Testis (tissue), 3 donors: Measurements from ENCODE around the gene EPM2A. TPM values are rescaled to one million over a fixed set of nuclear protein-coding genes. Genes with fewer than 3 reads are reported as not detected.

Experiments
- DNase-seq: peaks from one replicate; pipeline ENCODE4 v3.0.0-alpha.2; 2019
- H3K27ac ChIP-seq, 2 donors: fragments of 200-600 bp; sonication (generic); one replicate each; pipeline ENCODE4 v1.5.1; 2019
- H3K27me3 ChIP-seq: fragments of 200-600 bp; sonication (generic); one replicate; pipeline ENCODE4 v1.5.1; 2019
- H3K36me3 ChIP-seq: fragments of 200-600 bp; sonication (generic); one replicate; pipeline ENCODE4 v1.5.1; 2017; ENCODE audit warnings: low read depth; ENCODE audit errors: missing control alignments
- H3K4me1 ChIP-seq: fragments of 200-600 bp; sonication (generic); one replicate; pipeline ENCODE4 v1.5.1; 2019
- H3K4me3 ChIP-seq, 2 donors: fragments of 200-600 bp; sonication (generic); one replicate each; pipeline ENCODE4 v1.5.1; 2017 to 2019
- H3K9me3 ChIP-seq: fragments of 200-600 bp; sonication (generic); one replicate; pipeline ENCODE4 v1.5.1; 2017
- POLR2A ChIP-seq: fragments of 450-650 bp; IDR thresholded peaks from one replicate; pipeline ENCODE4 v1.6.1; 2017; ENCODE audit warnings: antibody characterized with exemption, mild to moderate bottlenecking, moderate library complexity
- WGBS, 2 donors: methylation state at CpG; one replicate each; pipeline ENCODE4 v1.1.5; 2018; 5-methylcytosine and 5-hydroxymethylcytosine counted together
- intact Hi-C: fragments of 100-400 bp; cut with DNase I; formaldehyde crosslinking; loops from one replicate; pipeline ENCODE4 v1.15.1; 2023; ENCODE audit warnings: low total_unique reads
- polyA plus RNA-seq: library from polyadenylated mRNA; stranded (reverse); fragments of 350-450 nt; fragmentation: Illumina TruSeq; extraction: RNeasy Lipid Tissue Mini Kit (QIAGEN cat#74804); gene quantifications from one replicate; pipeline ENCODE4 v1.2.3, GENCODE V29; 2014; ENCODE audit warnings: low read depth, low replicate concordance; ENCODE audit not compliant: insufficient read depth
- small RNA-seq, 2 donors: library from RNA; depleted of rRNA; stranded (forward); fragments of <200 nt; gene quantifications; one replicate each; pipeline ENCODE3, GENCODE V24; 2016
- total RNA-seq, 2 donors: library from RNA; depleted of rRNA; stranded (reverse); fragments of >200 nt; gene quantifications; one replicate each; pipeline ENCODE4 v1.2.3, GENCODE V29; 2016
- TF ChIP-seq, protein P1 (sequence below), 3 experiments: fragments of 450-650 bp in 2 of 3; fragments of 200-600 bp in 1 of 3; sonication (generic) in 1 of 3; IDR thresholded peaks; one replicate each; pipeline ENCODE4 v1.5.1; 2016 to 2019; ENCODE audit warnings: antibody characterized with exemption in 3 of 3, mild to moderate bottlenecking in 2 of 3, moderate library complexity in 1 of 3

Gene EPM2A
- total and polyA plus RNA-seq, 3 donors from 2014 or later, result 20.8 to 29.2 (median 25.4) TPM

DNA sequence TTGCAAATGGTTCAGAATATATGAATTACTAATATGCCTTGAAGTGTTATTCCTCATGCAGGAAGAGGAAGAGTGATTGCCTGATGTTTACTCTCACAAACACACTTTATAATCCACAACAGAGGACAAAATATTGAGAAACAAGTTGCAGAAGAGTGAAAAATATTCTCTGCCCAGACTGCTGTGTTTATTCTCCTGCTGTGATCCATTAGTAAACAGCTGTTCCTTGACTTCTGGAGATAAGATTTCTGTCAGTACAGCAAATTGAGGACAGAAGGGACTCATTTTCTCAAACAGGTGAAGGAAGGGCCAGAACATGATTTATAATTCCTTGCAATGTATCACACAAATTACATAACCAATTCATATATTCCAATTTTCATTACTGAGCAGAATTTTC lies 148.0 kb downstream of the EPM2A start:
- DNase-seq, result no peak
- Histone ChIP-seq H3K36me3 (no peaks in the 10 kb centered on the region), H3K27ac (no peak overlapping the region), H3K4me3 (no peak overlapping the region), H3K4me1 (no peaks in the 10 kb centered on the region), H3K9me3 (no peaks in the 10 kb centered on the region), H3K27me3 (no peaks in the 10 kb centered on the region)
- intact Hi-C loops, result no loop called here
- TF ChIP-seq, protein P1, sequence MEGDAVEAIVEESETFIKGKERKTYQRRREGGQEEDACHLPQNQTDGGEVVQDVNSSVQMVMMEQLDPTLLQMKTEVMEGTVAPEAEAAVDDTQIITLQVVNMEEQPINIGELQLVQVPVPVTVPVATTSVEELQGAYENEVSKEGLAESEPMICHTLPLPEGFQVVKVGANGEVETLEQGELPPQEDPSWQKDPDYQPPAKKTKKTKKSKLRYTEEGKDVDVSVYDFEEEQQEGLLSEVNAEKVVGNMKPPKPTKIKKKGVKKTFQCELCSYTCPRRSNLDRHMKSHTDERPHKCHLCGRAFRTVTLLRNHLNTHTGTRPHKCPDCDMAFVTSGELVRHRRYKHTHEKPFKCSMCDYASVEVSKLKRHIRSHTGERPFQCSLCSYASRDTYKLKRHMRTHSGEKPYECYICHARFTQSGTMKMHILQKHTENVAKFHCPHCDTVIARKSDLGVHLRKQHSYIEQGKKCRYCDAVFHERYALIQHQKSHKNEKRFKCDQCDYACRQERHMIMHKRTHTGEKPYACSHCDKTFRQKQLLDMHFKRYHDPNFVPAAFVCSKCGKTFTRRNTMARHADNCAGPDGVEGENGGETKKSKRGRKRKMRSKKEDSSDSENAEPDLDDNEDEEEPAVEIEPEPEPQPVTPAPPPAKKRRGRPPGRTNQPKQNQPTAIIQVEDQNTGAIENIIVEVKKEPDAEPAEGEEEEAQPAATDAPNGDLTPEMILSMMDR (IDR thresholded peaks at IDR 0.05), result no peak
- no peak for TF ChIP-seq POLR2A

DNA sequence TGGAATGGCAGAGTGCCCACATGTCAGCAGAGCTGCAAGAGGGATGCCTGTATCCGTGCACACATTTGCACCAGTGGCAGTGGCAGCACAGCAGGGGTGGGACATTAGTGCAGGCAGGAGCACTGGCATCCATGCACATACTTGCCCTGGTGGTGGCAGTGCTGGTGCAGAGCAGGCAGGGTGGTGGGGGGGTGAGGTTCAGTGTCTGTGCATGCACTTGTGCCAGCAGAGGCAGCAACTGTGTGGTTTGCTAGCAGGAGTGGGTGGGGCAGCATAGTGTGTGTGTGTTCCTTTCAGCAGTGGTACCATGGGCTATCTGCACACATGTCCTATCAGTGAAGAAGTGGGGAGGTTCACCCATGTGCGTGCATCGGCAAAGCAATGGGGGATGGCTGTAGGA lies 151.6 kb downstream of the EPM2A start:
- no peaks in the 10 kb centered on the region for H3K27me3 ChIP-seq
- H3K36me3 ChIP-seq, result no peaks in the 10 kb centered on the region
- no peak overlapping the region for H3K4me3 ChIP-seq
- DNase-seq, result no peak
- H3K4me1 ChIP-seq, result no peaks in the 10 kb centered on the region
- WGBS, 2 donors, result 46 to 97% methylated on average over 3 of the region's 3 CpGs
- H3K27ac ChIP-seq, result no peak overlapping the region
- no peaks in the 10 kb centered on the region for H3K9me3 ChIP-seq
- intact Hi-C loops, result no loop called here
- no peak for TF ChIP-seq POLR2A
- TF ChIP-seq, protein P1 (IDR thresholded peaks at IDR 0.05), result no peak

Small RNAs within 50 kb of the gene (small RNA-seq; reads per million reads assigned to genes)
- gene AL023806.2, result 0 reads per million in 2 donors

Other genes starting within 250 kb of the EPM2A start
- 10 to 100 TPM; 10.8 to 13.4 TPM for gene FBXO30, start 79.3 kb upstream of the EPM2A start, total RNA-seq
- 11.6 TPM for gene FBXO30, start 79.3 kb upstream of the EPM2A start, polyA plus RNA-seq
- gene SHPRH, start 228.8 kb upstream of the EPM2A start, total RNA-seq, result 10 to 100 TPM; 53.8 to 55.7 TPM
- gene SHPRH, start 228.8 kb upstream of the EPM2A start, polyA plus RNA-seq, result 13.6 TPM